ENCODE measurements around the gene PAN3.

- TF ChIP-seq CTCF (conservative IDR thresholded peaks at IDR 0.05 in 1 of 2, IDR thresholded peaks at IDR 0.05 in 1 of 2; ENCODE audit: extremely low read depth in 1 of 2, insufficient read depth in 1 of 2, low read depth in 1 of 2, low read length in 2 of 2) (no peak), EZH2 (IDR thresholded peaks at IDR 0.05; ENCODE audit: borderline replicate concordance, low read length) (no peak)
Observed at GRCh38 chr13:28339419-28339818, 201.1 kb downstream of the PAN3 start.

Measured in mammary epithelial cell (primary cell).